HG03457 (cell line): Measurements from ENCODE around the gene SPG11.

Experiments
- ATAC-seq: cut with Tn5 transposase; IDR thresholded peaks from one replicate; pipeline ENCODE4 v1.9.1; 2021; ENCODE audit warnings: moderate number of reproducible peaks; ENCODE audit not compliant: unreplicated experiment

The SPG11 gene

DNA sequence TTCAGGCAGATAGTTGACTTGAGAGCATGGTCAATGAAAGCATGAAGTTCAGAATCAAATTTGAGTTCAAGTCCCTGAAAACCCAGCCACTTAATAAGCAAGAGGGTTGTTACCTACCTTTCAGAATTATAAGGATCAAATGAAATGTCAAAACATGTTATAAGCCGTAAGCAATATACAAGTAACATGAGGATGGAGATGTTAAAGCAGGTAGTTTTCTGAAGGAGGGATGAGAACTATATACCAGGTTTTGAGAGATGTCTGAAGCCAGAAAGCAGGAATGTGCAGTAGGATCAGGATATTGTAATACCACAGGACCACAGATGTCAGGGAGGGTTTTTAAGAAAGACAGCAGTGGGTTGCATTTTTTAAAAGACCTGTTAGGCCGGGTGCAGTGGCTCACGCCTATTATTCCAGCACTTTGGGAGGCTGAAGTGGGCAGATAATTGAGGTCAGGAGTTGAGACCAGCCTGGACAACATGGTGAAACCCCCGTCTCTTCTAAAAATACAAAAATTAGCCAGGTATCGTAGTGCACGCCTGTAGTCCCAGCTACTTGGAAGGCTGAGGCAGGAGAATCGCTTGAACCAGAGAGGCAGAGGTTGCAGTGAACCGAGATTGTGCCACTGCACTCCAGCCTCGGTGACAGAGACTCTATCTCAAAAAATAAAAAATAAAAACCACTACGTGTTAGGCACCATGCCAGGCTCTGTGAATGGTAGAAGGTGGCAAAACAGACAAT, 133.4 kb downstream of the SPG11 start:
- ATAC-seq, result no peak

DNA sequence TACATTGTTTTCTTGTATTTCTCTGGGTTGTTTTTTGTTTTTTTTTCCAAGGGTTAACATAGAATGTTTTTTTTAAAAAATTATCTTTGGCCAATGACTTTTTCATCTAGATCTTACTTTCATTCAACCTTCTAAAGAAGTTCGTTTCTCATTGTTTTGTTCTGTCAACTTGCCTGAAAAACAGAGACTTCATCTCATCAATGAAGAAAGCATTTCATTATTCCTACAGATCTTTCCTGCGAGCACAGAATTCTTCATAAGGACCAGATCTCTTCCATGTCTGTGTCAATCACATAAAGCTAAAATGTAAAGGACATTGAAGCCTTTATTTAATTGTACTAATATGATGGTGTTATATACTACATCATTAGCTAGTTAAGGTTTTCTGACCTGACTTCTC, 136.2 kb downstream of the SPG11 start:
- ATAC-seq, result no peak

DNA sequence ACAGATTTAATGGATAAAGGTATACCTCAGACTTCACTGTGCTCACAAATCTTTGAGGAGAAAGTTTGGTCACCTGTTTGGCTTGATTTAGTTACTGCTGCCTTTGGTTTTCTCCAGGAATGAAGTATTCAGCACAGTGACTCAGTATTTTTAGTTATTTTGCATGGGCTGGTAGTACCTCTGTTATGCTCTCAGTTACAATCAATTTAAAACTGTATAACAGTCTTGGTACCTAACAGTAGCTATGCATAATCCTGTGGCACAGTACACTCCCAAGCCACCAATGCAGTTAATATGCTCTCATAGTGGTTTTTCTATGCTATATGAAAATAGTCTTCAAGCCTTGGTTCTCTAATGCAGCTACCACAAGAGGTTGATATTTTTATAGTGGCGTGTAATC, 138.4 kb downstream of the SPG11 start:
- ATAC-seq, result no peak

DNA sequence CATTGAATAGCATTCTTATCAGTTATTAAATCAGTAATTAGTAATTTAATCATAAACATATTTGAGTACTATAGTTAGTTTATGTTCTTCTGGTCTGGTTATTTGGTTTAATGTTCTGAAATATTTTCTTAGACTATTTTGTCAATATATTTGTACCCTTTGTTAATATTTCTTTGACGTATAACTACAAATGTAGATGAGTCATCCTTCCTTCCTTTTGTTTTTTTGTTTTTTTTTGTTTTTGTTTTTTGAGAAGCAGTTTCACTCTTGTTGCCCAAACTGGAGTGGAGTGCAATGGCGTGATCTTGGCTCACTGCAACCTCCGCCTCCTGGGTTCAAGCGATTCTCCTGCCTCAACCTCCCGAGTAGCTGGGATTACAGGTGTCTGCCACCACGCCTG, 143.9 kb downstream of the SPG11 start:
- ATAC-seq, result no peak

DNA sequence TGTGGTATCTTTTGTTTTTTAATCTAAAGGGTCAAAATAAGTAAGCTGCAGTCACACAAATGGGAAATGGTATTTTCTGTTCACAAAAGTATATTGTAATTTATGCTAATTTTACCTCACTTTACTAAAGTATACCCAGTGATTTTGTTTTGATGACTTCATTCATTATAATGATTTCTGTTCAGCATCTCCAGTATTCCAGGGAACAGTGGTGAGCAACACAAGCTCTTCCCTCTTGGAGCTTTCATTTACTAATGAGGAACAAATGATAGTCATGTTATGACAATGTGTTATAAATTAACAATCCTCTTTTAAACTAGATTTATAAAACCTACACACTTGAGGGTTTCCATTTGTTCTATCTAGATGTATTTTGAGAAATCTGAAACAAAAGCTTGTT, 147.0 kb downstream of the SPG11 start:
- ATAC-seq, result no peak
